HepG2 (cell line): ENCODE measurements around the gene LRRFIP2. TPM values are rescaled to one million over a fixed set of nuclear protein-coding genes. Genes with fewer than 3 reads are reported as not detected.

Experiments
- ATAC-seq: fragments of 200-7000 bp; cut with Tn5 transposase; 3 replicates; pipeline ENCODE4 v1.9.1; 2020; ENCODE audit warnings: mild to moderate bottlenecking, moderate library complexity
- BruUV-seq: library from RNA; stranded (reverse); fragments of 400-500 nt; replicated peaks from 2 replicates; lab custom pipeline; 2021; lab: Mats Ljungman, UMichigan
- CTCF ChIA-PET: fragments of 300-600 bp; formaldehyde crosslinking; extraction: SDS; loops from one replicate; lab custom pipeline; 2021; ENCODE audit warnings: low total read pairs, inconsistent platforms, low intra/inter-chr PET ratio; lab: Yijun Ruan, JAX
- POLR2A ChIA-PET: fragments of 350-600 bp; sonication (Branson Sonifier 250); formaldehyde crosslinking; loops from one replicate; lab custom pipeline; 2020; ENCODE audit warnings: antibody characterized with exemption, inconsistent platforms; lab: Yijun Ruan, JAX
- DNase-seq: peaks from one replicate; pipeline ENCODE4 v3.0.0-alpha.2; 2015; ENCODE audit warnings: low spot score
- FAIRE-seq: peaks from 3 replicates; lab custom pipeline; 2011; peaks lifted over from hg19 to GRCh38; lab: Jason Lieb, UNC
- H2AFZ ChIP-seq: one replicate; pipeline ENCODE4 v1.6.1; 2011; ENCODE audit warnings: low read length, inconsistent platforms
- H3K27ac ChIP-seq: fragments of 300-600 bp; 3 replicates; pipeline ENCODE4 v1.8.0; 2011; ENCODE audit warnings: mixed run types, mild to moderate bottlenecking, mixed read lengths, low read length, inconsistent platforms; ENCODE audit not compliant: insufficient read depth; ENCODE audit errors: extremely low read length
- H3K27me3 ChIP-seq, 2 experiments: fragments of 200-600 bp in 1 of 2; 2 replicates in 1 of 2; 3 replicates in 1 of 2; pipeline versions ENCODE4 v1.6.0 to v1.8.0; 2011; ENCODE audit warnings: low read length in 2 of 2, mild to moderate bottlenecking in 2 of 2, moderate library complexity in 2 of 2, inconsistent platforms in 1 of 2; ENCODE audit not compliant: insufficient read depth in 2 of 2, control insufficient read depth in 1 of 2
- H3K36me3 ChIP-seq, 2 experiments: fragments of 200-600 bp in 1 of 2; replicated peaks in 1 of 2; 2 replicates in 1 of 2; 3 replicates in 1 of 2; pipeline versions ENCODE4 v1.5.1 to v1.8.0; 2011; ENCODE audit warnings: low read length in 2 of 2, inconsistent platforms in 1 of 2; ENCODE audit not compliant: insufficient read depth in 2 of 2, control insufficient read depth in 1 of 2
- H3K4me1 ChIP-seq: 2 replicates; pipeline ENCODE4 v1.5.1; 2012; ENCODE audit warnings: low read length, inconsistent platforms; ENCODE audit not compliant: insufficient read depth
- H3K4me2 ChIP-seq: 2 replicates; pipeline ENCODE4 v1.6.0; 2011; ENCODE audit warnings: low read depth, low read length, inconsistent platforms
- H3K4me3 ChIP-seq, 3 experiments: fragments of 200-600 bp in 1 of 3; sonication (generic), shearing (Covaris generic) in 1 of 3; replicated peaks in 1 of 3; 2 replicates each; pipeline ENCODE4 v1.5.1; 2011 to 2016; ENCODE audit warnings: low read length in 3 of 3, inconsistent platforms in 2 of 3, low read depth in 2 of 3, mild to moderate bottlenecking in 2 of 3, control low read depth in 1 of 3, mixed read lengths in 1 of 3; ENCODE audit not compliant: insufficient read depth in 1 of 3
- H3K79me2 ChIP-seq: one replicate; pipeline ENCODE4 v1.6.1; 2011; ENCODE audit warnings: low read length, inconsistent platforms; ENCODE audit not compliant: insufficient read depth
- H3K9ac ChIP-seq: 2 replicates; pipeline ENCODE4 v1.6.0; 2011; ENCODE audit warnings: mild to moderate bottlenecking, low read depth, low read length, inconsistent platforms; ENCODE audit not compliant: insufficient read depth
- H3K9me3 ChIP-seq: 2 replicates; pipeline ENCODE4 v1.5.1; 2012; ENCODE audit warnings: mild to moderate bottlenecking, low read length
- H4K20me1 ChIP-seq: 2 replicates; pipeline ENCODE4 v1.6.0; 2011; ENCODE audit warnings: inconsistent platforms, mild to moderate bottlenecking, low read length, moderate library complexity; ENCODE audit not compliant: insufficient read depth
- BCL6 ChIP-seq: IDR thresholded peaks from 2 replicates; pipeline ENCODE4 v1.6.1; 2016; ENCODE audit warnings: missing genetic modification reagents, missing compliant biosample characterization
- CREBL2 ChIP-seq: sonication (generic); formaldehyde crosslinking; IDR thresholded peaks from 2 replicates; pipeline ENCODE4 v1.8.1; 2023; ENCODE audit warnings: missing genetic modification reagents, mild to moderate bottlenecking, borderline replicate concordance
- DPF2 ChIP-seq: sonication (generic); formaldehyde crosslinking; IDR thresholded peaks from 2 replicates; pipeline ENCODE4 v1.4.0; 2020; ENCODE audit warnings: mild to moderate bottlenecking, low read depth, missing genetic modification reagents, borderline replicate concordance
- EEA1 ChIP-seq: sonication (generic); formaldehyde crosslinking; IDR thresholded peaks from 2 replicates; pipeline ENCODE4 v1.5.1; 2020; ENCODE audit warnings: mild to moderate bottlenecking, missing genetic modification reagents, borderline replicate concordance
- HCFC1 ChIP-seq: fragments of 150-350 bp; IDR thresholded peaks from 2 replicates; pipeline ENCODE4 v1.6.1; 2014; ENCODE audit warnings: low read depth, low read length
- MATR3 ChIP-seq: sonication (generic); formaldehyde crosslinking; IDR thresholded peaks from 2 replicates; pipeline ENCODE4 v1.4.0; 2020; ENCODE audit warnings: missing genetic modification reagents
- NFIC ChIP-seq: IDR thresholded peaks from 2 replicates; pipeline ENCODE4 v1.6.1; 2012; ENCODE audit warnings: mild to moderate bottlenecking, low read length, inconsistent platforms
- NKX3-1 ChIP-seq: sonication (generic); formaldehyde crosslinking; IDR thresholded peaks from 2 replicates; pipeline ENCODE4 v1.5.0; 2020; ENCODE audit warnings: missing genetic modification reagents
- POLR2AphosphoS2 ChIP-seq: IDR thresholded peaks from 2 replicates; pipeline ENCODE4 v1.6.1; 2011; ENCODE audit warnings: low read depth, low read length, improper control_type of control experiment
- RFXAP ChIP-seq: sonication (generic); formaldehyde crosslinking; IDR thresholded peaks from 2 replicates; pipeline ENCODE4 v1.4.0; 2020; ENCODE audit warnings: missing genetic modification reagents, borderline replicate concordance
- SMARCE1 ChIP-seq: fragments of 450-650 bp; IDR thresholded peaks from 2 replicates; pipeline ENCODE4 v1.6.1; 2017; ENCODE audit warnings: borderline replicate concordance
- ZNF230 ChIP-seq: sonication (generic); formaldehyde crosslinking; IDR thresholded peaks from 2 replicates; pipeline ENCODE4 v1.4.0; 2020; ENCODE audit warnings: mild to moderate bottlenecking, missing genetic modification reagents
- ZNF431 ChIP-seq: sonication (generic); formaldehyde crosslinking; IDR thresholded peaks from 2 replicates; pipeline ENCODE4 v1.9.0; 2022; ENCODE audit warnings: missing genetic modification reagents, low read depth, mild to moderate bottlenecking, borderline replicate concordance
- ZNF543 ChIP-seq: sonication (generic); formaldehyde crosslinking; IDR thresholded peaks from 2 replicates; pipeline ENCODE4 v1.4.0; 2020; ENCODE audit warnings: mild to moderate bottlenecking, missing genetic modification reagents
- ZNF747 ChIP-seq: sonication (generic); formaldehyde crosslinking; IDR thresholded peaks from 2 replicates; pipeline ENCODE4 v1.8.1; 2023; ENCODE audit warnings: missing genetic modification reagents, mild to moderate bottlenecking, borderline replicate concordance
- ZNF761 ChIP-seq: sonication (generic); formaldehyde crosslinking; conservative IDR thresholded peaks from 2 replicates; pipeline ENCODE4 v1.4.0; 2020; ENCODE audit warnings: mild to moderate bottlenecking, missing genetic modification reagents
- ZNF766 ChIP-seq: sonication (generic); formaldehyde crosslinking; IDR thresholded peaks from 2 replicates; pipeline ENCODE4 v1.5.0; 2020; ENCODE audit warnings: missing genetic modification reagents, borderline replicate concordance
- ZNF780A ChIP-seq: sonication (generic); formaldehyde crosslinking; IDR thresholded peaks from 2 replicates; pipeline ENCODE4 v1.8.0; 2022; ENCODE audit warnings: mild to moderate bottlenecking, missing genetic modification reagents, moderate library complexity
- ZSCAN21 ChIP-seq: sonication (generic); formaldehyde crosslinking; IDR thresholded peaks from 2 replicates; pipeline ENCODE4 v1.8.0; 2022; ENCODE audit warnings: mild to moderate bottlenecking, missing genetic modification reagents, moderate library complexity, borderline replicate concordance
- WGBS: methylation state at CpG from one replicate; pipeline ENCODE4 v1.1.6; 2017; ENCODE audit warnings: low lambda C conversion rate; 5-methylcytosine and 5-hydroxymethylcytosine counted together
- in situ Hi-C: cut with HindIII; loops from 2 replicates; pipeline ENCODE4 v1.10.0; 2017; ENCODE audit warnings: low pct_unique_long_range_greater_than_20kb; ENCODE audit not compliant: extremely low pct_ligation_motif_present
- intact Hi-C: fragments of 100-400 bp; cut with micrococcal nuclease; formaldehyde crosslinking; loops from one replicate; pipeline ENCODE4 v1.10.0; 2022; ENCODE audit not compliant: unreplicated experiment
- polyA plus RNA-seq, 8 experiments: library from polyadenylated mRNA; depleted of rRNA in 3 of 8; stranded (reverse) in 7 of 8; unstranded in 1 of 8; fragments of >200 nt; fragmentation: Illumina TruSeq in 4 of 8; extraction: Trizol in 4 of 8; gene quantifications; 2 replicates each; pipeline versions ENCODE4 v1.2.1 to v1.2.3, GENCODE V29; 2011 to 2016; ENCODE audit warnings: low read depth in 4 of 8, missing spikeins in 1 of 8, mixed read lengths in 1 of 8; ENCODE audit not compliant: insufficient read depth in 1 of 8
- total RNA-seq, 5 experiments: library from RNA; depleted of rRNA; stranded (reverse); fragments of >200 nt; fragmentation: Illumina TruSeq; extraction: Trizol; gene quantifications; 2 replicates each; pipeline ENCODE4 v1.2.3, GENCODE V29; 2016; ENCODE audit warnings: low read depth in 1 of 5
- TF ChIP-seq, protein P1 (sequence below): sonication (generic); formaldehyde crosslinking; IDR thresholded peaks from 2 replicates; pipeline ENCODE4 v1.4.0; 2020; ENCODE audit warnings: mild to moderate bottlenecking, low read depth, missing genetic modification reagents

Gene LRRFIP2
- total and polyA plus RNA-seq, 2 of the 13 experiments (the other 11 are each of a cell fraction or from before 2014, with no cell fraction given) = 13.5 to 32.2 TPM

- POLR2A ChIA-PET = no interaction called here
- CTCF ChIA-PET = no interaction called here
- Histone ChIP-seq H3K79me2 (no peaks in the 10 kb centered on the region), H3K9ac (no peak overlapping the region), H3K27me3 (no peaks in the 10 kb centered on the region), H3K9me3 (no peaks in the 10 kb centered on the region), H3K27ac (no peak overlapping the region), H3K4me3 (no peak overlapping the region), H3K4me2 (no peak overlapping the region), H3K36me3 (peaks cover 2 to 20% of the 10 kb centered on the region in 2 experiments; a peak in 2 of 5 replicates), H4K20me1 (no peaks in the 10 kb centered on the region), H3K4me1 (no peaks in the 10 kb centered on the region), H2AFZ (no peak overlapping the region)
- BruUV-seq = no TSS peak
- FAIRE-seq (no peak), DNase-seq (no peak), ATAC-seq (no peak)
- in situ Hi-C loops (no loop called here), intact Hi-C loops (no loop called here)
- WGBS = 79% methylated on average over 2 of the region's 2 CpGs
- no peak for TF ChIP-seq HCFC1
- TF ChIP-seq BCL6 (CRISPR knock-in tag) = 0 out of 2 replicates have a peak, but pooled peaks have one; percentile 24
- TF ChIP-seq ZNF230 (CRISPR knock-in tag) = no peak
- no peak for TF ChIP-seq MATR3 (CRISPR knock-in tag)
- TF ChIP-seq ZNF761 (CRISPR knock-in tag) = no peak
Measured at GRCh38 chr3:37072892-37073291, 101.5 kb downstream of the LRRFIP2 start.

DNA sequence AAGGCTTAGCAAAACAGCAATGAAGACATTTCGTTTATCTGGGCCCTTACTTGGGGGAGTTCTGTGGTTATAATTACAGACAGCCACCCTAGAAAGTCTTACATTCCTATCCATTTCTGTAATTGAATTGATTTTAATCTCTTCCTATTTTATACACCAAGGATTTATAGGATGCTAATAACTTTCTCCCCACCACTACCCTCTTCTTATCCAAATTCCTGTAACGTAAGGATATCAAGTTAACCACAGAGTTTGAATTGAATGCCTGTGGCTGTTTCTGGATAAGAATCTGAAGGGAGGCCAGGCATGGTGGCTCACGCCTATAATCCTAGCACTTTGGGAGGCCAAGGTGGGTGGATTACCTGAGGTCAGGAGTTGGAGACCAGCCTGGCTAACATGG, 102.5 kb downstream of the LRRFIP2 start:
- no peak overlapping the region for H3K27ac ChIP-seq
- ChIA-PET CTCF (no interaction called here), POLR2A (no interaction called here)
- ATAC-seq (no peak), DNase-seq (no peak), FAIRE-seq (no peak)
- no peaks in the 10 kb centered on the region for H3K9me3 ChIP-seq
- 95% methylated on average over 3 of the region's 3 CpGs for WGBS
- H3K36me3 ChIP-seq = peaks cover 2 to 18% of the 10 kb centered on the region in 2 experiments; a peak in 3 of 5 replicates
- H3K9ac ChIP-seq = no peak overlapping the region
- H3K79me2 ChIP-seq = no peaks in the 10 kb centered on the region
- no peak overlapping the region for H3K4me3 ChIP-seq
- intact Hi-C loops = no loop called here
- H2AFZ ChIP-seq = no peak overlapping the region
- no TSS peak for BruUV-seq
- H3K4me1 ChIP-seq = no peaks in the 10 kb centered on the region
- in situ Hi-C loops = no loop called here
- H3K27me3 ChIP-seq = no peaks in the 10 kb centered on the region
- no peaks in the 10 kb centered on the region for H4K20me1 ChIP-seq
- no peak overlapping the region for H3K4me2 ChIP-seq
- TF ChIP-seq ZNF747 (CRISPR knock-in tag) (no peak), SMARCE1 (no peak), RFXAP (CRISPR knock-in tag) (no peak), ZSCAN21 (no peak), ZNF543 (CRISPR knock-in tag) (no peak), NFIC (no peak), ZNF780A (CRISPR knock-in tag) (no peak), EEA1 (CRISPR knock-in tag) (no peak), NKX3-1 (CRISPR knock-in tag) (no peak), POLR2AphosphoS2 (no peak), DPF2 (no peak), CREBL2 (CRISPR knock-in tag) (no peak), ZNF766 (CRISPR knock-in tag) (no peak), ZNF431 (CRISPR knock-in tag) (no peak)
- TF ChIP-seq, protein P1, sequence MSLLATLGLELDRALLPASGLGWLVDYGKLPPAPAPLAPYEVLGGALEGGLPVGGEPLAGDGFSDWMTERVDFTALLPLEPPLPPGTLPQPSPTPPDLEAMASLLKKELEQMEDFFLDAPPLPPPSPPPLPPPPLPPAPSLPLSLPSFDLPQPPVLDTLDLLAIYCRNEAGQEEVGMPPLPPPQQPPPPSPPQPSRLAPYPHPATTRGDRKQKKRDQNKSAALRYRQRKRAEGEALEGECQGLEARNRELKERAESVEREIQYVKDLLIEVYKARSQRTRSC = no peak
